ENCODE results near the gene SLC39A1.

The SLC39A1 gene

DNA sequence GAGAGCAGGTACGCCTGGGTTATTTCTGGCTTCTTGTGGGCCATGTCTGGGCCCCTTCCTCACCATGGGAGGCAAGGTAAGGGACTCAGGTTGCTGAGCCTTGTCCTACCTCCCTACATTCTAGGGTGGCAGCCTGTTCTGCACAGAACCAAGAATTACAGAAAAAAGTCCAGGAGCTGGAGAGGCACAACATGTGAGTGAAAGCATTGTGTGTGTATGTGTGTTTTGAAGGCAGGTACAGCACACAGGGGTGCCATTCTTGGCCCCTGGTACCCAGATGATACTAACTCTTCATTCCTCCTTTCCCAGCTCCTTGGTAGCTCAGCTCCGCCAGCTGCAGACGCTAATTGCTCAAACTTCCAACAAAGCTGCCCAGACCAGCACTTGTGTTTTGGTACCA is 9.7 kb upstream of the SLC39A1 start:
- H3K4me1 ChIP-seq (ENCODE audit: control insufficient read depth, insufficient read depth, low read length) = peaks cover 17% of the 10 kb centered on the region
- no peak overlapping the region for H3K9ac ChIP-seq (ENCODE audit: low read length)
- no peak overlapping the region for H3K4me3 ChIP-seq (ENCODE audit: low read length)
- peaks cover 24% of the 10 kb centered on the region for H3K36me3 ChIP-seq (ENCODE audit: control insufficient read depth, insufficient read depth, low read length, severe bottlenecking)
- no peaks in the 10 kb centered on the region for H3K9me3 ChIP-seq (ENCODE audit: control insufficient read depth, low read length)
- no peak for DNase-seq (ENCODE audit: low read depth)
- no peaks in the 10 kb centered on the region for H3K27me3 ChIP-seq (replicated peaks; ENCODE audit: control insufficient read depth, insufficient read depth, low read length)

DNA sequence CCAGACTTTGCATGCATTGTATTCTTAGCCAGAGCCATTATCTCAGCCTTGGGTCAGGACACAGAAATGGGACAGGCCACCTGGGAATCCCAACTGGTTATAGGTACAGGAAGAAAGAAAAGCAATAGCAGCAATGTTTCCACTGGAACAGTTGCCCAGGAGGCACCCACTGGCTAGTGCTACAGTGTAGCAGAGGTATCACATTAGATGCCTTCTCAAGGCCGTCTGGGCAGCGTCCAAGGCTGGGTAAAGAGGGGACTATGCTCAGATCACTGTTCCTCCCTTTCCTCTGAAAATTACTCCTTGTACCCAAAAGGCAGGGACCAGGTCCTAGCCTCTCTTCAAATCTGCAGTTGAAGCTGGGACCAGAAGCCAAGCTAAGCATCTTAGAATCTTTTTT is 7.0 kb upstream of the SLC39A1 start:
- Histone ChIP-seq H3K27me3 (replicated peaks; ENCODE audit: control insufficient read depth, insufficient read depth, low read length) (no peaks in the 10 kb centered on the region), H3K9me3 (ENCODE audit: control insufficient read depth, low read length) (no peaks in the 10 kb centered on the region), H3K36me3 (ENCODE audit: control insufficient read depth, insufficient read depth, low read length, severe bottlenecking) (peaks cover 17% of the 10 kb centered on the region), H3K9ac (ENCODE audit: low read length) (no peak overlapping the region), H3K4me1 (ENCODE audit: control insufficient read depth, insufficient read depth, low read length) (peaks cover 12% of the 10 kb centered on the region), H3K4me3 (ENCODE audit: low read length) (no peak overlapping the region)
- DNase-seq (ENCODE audit: low read depth) = no peak

DNA sequence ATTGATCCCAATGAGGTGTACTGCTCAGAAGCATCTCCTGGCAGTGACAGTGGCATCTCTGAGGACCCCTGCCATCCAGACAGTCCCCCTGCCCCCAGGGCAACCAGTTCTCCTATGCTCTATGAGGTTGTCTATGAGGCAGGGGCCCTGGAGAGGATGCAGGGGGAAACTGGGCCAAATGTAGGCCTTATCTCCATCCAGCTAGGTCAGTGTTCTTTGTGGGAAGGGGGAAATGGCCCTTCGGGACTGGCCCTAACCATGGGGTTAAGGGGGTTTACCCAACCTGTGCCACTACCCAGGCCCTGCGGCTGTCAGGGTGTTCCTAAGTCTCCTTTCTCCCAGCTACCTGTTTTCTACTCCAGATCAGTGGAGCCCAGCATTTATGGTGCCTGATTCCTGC is 5.6 kb upstream of the SLC39A1 start:
- Histone ChIP-seq H3K27me3 (replicated peaks; ENCODE audit: control insufficient read depth, insufficient read depth, low read length) (no peaks in the 10 kb centered on the region), H3K4me3 (ENCODE audit: low read length) (no peak overlapping the region), H3K4me1 (ENCODE audit: control insufficient read depth, insufficient read depth, low read length) (peaks cover 17% of the 10 kb centered on the region), H3K9me3 (ENCODE audit: control insufficient read depth, low read length) (no peaks in the 10 kb centered on the region), H3K36me3 (ENCODE audit: control insufficient read depth, insufficient read depth, low read length, severe bottlenecking) (peaks cover 5% of the 10 kb centered on the region), H3K9ac (ENCODE audit: low read length) (no peak overlapping the region)
- no peak for DNase-seq (ENCODE audit: low read depth)

DNA sequence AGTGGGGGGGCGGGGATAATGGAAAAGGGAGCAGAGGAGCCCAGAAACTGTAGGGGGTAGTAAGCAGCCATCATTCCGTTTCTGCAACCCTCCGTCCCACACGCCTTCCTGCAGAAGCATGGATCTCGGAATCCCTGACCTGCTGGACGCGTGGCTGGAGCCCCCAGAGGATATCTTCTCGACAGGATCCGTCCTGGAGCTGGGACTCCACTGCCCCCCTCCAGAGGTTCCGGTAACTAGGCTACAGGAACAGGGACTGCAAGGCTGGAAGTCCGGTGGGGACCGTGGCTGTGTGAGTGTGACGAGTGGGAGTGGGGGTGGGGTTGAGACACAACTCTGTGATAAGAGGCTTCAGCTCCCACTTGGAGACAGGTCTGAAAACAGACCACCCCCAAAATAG is 5.1 kb upstream of the SLC39A1 start:
- no peak for DNase-seq (ENCODE audit: low read depth)
- Histone ChIP-seq H3K9ac (ENCODE audit: low read length) (peak overlapping the region; percentile 86), H3K4me1 (ENCODE audit: control insufficient read depth, insufficient read depth, low read length) (peaks cover 20% of the 10 kb centered on the region), H3K4me3 (ENCODE audit: low read length) (peak overlapping the region; percentile 89), H3K36me3 (ENCODE audit: control insufficient read depth, insufficient read depth, low read length, severe bottlenecking) (no peaks in the 10 kb centered on the region), H3K9me3 (ENCODE audit: control insufficient read depth, low read length) (no peaks in the 10 kb centered on the region), H3K27me3 (replicated peaks; ENCODE audit: control insufficient read depth, insufficient read depth, low read length) (no peaks in the 10 kb centered on the region)

DNA sequence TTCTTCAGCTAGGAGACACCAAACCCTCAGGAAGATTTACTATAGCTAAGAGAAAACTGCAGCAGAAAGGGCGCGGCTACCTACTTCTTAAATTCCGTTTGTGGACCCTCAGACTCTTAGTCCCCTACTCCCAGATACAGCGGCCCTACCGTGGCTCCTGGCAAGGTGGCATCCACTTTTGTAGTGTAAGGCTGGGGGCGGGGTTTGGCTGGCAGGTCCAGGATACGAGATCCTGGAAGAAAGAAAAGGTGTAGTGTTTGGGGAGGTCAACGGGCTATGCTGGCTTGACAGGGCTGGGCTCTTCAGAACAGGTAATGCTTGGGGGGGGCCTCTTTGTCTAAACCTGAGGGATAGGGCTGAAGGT is 4.6 kb upstream of the SLC39A1 start:
- H3K36me3 ChIP-seq (ENCODE audit: control insufficient read depth, insufficient read depth, low read length, severe bottlenecking) = no peaks in the 10 kb centered on the region
- H3K27me3 ChIP-seq (replicated peaks; ENCODE audit: control insufficient read depth, insufficient read depth, low read length) = no peaks in the 10 kb centered on the region
- no peaks in the 10 kb centered on the region for H3K9me3 ChIP-seq (ENCODE audit: control insufficient read depth, low read length)
- H3K9ac ChIP-seq (ENCODE audit: low read length) = peak overlapping the region; percentile 86
- peaks cover 21% of the 10 kb centered on the region for H3K4me1 ChIP-seq (ENCODE audit: control insufficient read depth, insufficient read depth, low read length)
- H3K4me3 ChIP-seq (ENCODE audit: low read length) = peak overlapping the region; percentile 89
- DNase-seq (ENCODE audit: low read depth) = no peak

DNA sequence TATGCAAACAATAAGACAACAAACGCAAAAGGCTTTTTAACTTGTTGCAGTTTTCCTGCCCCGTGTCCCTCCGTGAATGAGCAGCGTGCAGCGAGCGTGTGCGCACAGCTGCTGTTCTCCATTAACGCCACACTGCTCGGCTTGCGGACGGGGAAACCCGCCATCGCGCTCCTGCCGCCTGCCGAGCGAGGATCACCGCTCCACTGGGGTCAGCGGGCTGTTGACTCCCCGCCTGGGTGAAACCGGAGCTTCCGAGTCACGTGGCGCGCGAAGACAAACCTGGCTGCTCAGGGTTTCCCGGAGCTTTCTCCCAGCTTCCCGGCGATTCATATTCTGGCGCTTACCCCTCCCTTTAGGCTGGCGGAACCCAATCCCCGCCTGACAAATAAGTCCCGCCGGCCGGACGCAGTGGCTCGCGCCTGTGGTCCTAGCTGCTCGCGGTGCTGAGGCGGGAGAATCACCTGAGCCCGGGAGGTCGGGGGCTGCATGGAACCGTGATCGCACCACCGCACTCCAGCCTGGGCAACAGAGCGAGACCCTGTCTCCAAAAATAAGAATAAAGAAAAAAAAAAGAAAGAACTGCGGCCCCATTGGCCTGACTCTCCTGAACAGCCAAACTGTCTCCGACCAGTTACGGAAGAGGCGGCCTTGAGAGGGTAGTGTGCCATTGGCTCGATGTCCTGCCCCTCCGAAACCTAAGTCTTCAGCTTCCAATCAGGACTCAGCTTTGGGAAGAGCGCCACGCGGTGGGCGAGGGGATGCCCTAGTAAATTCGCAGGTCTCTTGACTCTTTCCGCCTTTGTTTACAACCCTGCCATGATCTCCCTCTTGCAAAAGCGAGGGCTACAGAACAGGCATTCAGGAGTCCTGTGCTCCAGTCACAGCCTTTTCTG is 4.0 kb upstream of the SLC39A1 start, which contains the start of gene CREB3L4:
Gene CREB3L4, plus strand, starts transcription at position 796 of the 893 bp plus-strand sequence. CDS start 624 bp downstream, outside the sequence.
- no peaks in the 10 kb centered on the region for H3K27me3 ChIP-seq (replicated peaks; ENCODE audit: control insufficient read depth, insufficient read depth, low read length)
- H3K4me1 ChIP-seq (ENCODE audit: control insufficient read depth, insufficient read depth, low read length) = peaks cover 28% of the 10 kb centered on the region
- DNase-seq (ENCODE audit: low read depth) = peak; percentile 98
- peak within 1 kb of the TSS; percentile 89 for H3K4me3 ChIP-seq (ENCODE audit: low read length)
- H3K36me3 ChIP-seq (ENCODE audit: control insufficient read depth, insufficient read depth, low read length, severe bottlenecking) = no peaks in the 10 kb centered on the region
- H3K9me3 ChIP-seq (ENCODE audit: control insufficient read depth, low read length) = no peaks in the 10 kb centered on the region
- H3K9ac ChIP-seq (ENCODE audit: low read length) = peak within 1 kb of the TSS; percentile 86

DNA sequence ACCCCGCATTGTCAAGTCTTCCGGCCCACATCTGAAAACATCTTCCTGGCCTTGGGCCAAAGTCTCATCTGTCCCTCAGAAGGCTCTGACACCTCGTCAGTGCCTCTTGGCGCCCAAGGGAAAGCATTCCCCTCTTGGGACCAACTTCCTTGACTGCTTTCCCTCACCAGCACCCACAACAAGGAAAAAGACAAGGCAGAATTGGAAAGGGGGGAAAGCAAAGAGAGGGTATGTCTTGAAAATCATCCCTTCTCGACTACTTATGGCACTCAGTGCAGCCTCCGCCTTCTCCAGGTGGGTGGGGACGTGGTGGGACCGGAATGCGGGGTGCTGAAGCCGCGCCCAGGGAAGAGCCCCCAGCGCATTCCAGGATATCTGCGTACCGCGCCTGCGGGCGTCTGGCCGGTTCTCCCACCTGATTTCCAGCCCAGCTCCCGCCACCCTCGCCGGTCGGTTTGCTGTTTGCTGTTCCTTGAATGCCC is 554 bp upstream of the SLC39A1 start:
- peak overlapping the region; percentile 87 for H3K4me3 ChIP-seq (ENCODE audit: low read length)
- peaks cover 10% of the 10 kb centered on the region for H3K36me3 ChIP-seq (ENCODE audit: control insufficient read depth, insufficient read depth, low read length, severe bottlenecking)
- no peaks in the 10 kb centered on the region for H3K27me3 ChIP-seq (replicated peaks; ENCODE audit: control insufficient read depth, insufficient read depth, low read length)
- no peaks in the 10 kb centered on the region for H3K9me3 ChIP-seq (ENCODE audit: control insufficient read depth, low read length)
- H3K4me1 ChIP-seq (ENCODE audit: control insufficient read depth, insufficient read depth, low read length) = peaks cover 42% of the 10 kb centered on the region
- H3K9ac ChIP-seq (ENCODE audit: low read length) = peak overlapping the region; percentile 91
- DNase-seq (ENCODE audit: low read depth) = peak; percentile 64

DNA sequence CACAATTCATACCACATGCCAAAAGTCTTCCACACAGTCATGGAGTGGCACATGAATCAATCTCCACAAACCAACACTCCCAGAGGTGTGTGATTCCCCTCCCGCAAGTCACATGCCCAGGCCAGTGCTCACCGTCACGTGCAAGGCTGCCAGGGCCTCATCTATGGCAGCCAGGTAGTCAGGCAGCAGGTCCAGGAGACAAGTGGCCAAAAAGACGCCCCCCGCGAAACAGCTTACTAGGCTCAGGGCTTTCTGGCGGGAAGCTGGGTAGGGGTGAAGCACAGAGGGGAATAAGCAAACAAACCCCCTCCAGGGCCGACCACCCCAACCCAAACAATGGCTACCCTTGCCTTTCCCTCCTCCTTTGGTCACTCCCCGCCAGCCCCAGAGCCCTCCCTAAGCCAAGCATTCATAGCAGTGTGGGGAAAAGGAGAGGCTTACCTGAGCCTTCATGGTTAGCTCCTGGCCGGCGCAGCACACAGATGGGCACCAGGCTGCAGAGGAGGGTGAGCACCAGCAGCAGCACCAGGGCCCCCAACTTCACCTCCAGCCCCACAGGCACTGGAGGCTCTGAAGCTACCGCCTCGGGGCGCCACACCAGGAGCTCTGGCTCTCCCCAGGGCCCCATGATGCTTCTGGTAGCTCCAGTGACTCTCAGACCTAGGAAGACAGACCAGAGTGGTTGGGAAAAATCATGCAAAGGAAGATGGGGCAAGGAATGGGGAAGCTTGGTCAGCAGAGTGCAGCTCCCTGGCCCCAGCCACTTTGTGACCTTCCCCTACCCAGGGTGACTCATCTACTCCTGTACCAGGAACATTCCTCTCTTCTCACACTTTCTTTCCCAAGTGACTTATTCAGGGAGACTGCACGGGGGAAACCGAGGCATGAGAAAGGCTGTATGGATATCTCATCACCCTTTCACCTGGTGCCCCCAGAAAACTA is 978 bp downstream of the SLC39A1 start:
- H3K9ac ChIP-seq (ENCODE audit: low read length) = peak overlapping the region; percentile 91
- DNase-seq (ENCODE audit: low read depth) = peak; percentile 71
- peak overlapping the region; percentile 87 for H3K4me3 ChIP-seq (ENCODE audit: low read length)
- H3K9me3 ChIP-seq (ENCODE audit: control insufficient read depth, low read length) = no peaks in the 10 kb centered on the region
- no peaks in the 10 kb centered on the region for H3K27me3 ChIP-seq (replicated peaks; ENCODE audit: control insufficient read depth, insufficient read depth, low read length)
- peaks cover 10% of the 10 kb centered on the region for H3K36me3 ChIP-seq (ENCODE audit: control insufficient read depth, insufficient read depth, low read length, severe bottlenecking)
- peaks cover 36% of the 10 kb centered on the region for H3K4me1 ChIP-seq (ENCODE audit: control insufficient read depth, insufficient read depth, low read length)

DNA sequence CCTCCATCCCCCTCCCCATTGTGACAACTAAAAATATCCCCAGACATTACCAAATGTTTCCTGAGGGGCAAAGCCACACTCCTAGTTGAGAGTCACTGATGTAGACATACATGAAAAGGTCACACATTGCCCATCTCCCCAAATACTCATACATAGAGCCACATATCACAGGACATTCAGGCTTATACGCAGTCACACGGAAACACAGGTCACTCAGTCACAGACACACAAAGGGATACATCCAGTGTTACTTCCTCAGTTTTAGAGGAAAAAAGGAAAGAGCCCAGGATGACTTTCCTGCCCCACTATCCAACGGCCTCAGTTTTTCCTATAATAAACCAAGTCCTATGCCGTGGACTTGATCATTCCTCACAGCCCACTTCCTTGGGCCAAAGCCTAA is 1.9 kb downstream of the SLC39A1 start:
- no peak for DNase-seq (ENCODE audit: low read depth)
- Histone ChIP-seq H3K4me3 (ENCODE audit: low read length) (peak overlapping the region; percentile 87), H3K36me3 (ENCODE audit: control insufficient read depth, insufficient read depth, low read length, severe bottlenecking) (peaks cover 10% of the 10 kb centered on the region), H3K9me3 (ENCODE audit: control insufficient read depth, low read length) (no peaks in the 10 kb centered on the region), H3K9ac (ENCODE audit: low read length) (peak overlapping the region; percentile 91), H3K27me3 (replicated peaks; ENCODE audit: control insufficient read depth, insufficient read depth, low read length) (no peaks in the 10 kb centered on the region), H3K4me1 (ENCODE audit: control insufficient read depth, insufficient read depth, low read length) (peaks cover 43% of the 10 kb centered on the region)

DNA sequence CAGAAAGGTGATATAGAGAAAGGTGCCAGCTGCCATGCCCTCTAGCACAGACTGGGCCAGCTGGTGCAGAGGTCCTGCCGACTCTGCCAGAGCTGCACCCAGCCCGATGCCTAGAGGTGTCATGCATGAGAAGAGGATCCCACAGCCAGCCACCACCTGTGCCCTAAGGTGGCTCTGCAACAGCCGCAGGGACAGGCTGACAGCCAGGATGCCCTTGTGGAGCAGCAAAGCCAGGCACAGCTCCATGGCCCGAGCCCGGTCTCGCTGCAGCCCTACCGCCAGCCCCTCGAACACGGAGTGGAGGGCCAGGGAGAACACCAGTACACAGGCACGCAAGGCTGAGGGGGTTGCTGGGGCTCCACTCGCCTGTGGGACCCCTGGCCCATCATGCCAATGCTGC is 3.1 kb downstream of the SLC39A1 start:
- Histone ChIP-seq H3K27me3 (replicated peaks; ENCODE audit: control insufficient read depth, insufficient read depth, low read length) (no peaks in the 10 kb centered on the region), H3K36me3 (ENCODE audit: control insufficient read depth, insufficient read depth, low read length, severe bottlenecking) (peaks cover 10% of the 10 kb centered on the region), H3K4me3 (ENCODE audit: low read length) (no peak overlapping the region), H3K4me1 (ENCODE audit: control insufficient read depth, insufficient read depth, low read length) (peaks cover 52% of the 10 kb centered on the region), H3K9ac (ENCODE audit: low read length) (no peak overlapping the region), H3K9me3 (ENCODE audit: control insufficient read depth, low read length) (no peaks in the 10 kb centered on the region)
- no peak for DNase-seq (ENCODE audit: low read depth)

DNA sequence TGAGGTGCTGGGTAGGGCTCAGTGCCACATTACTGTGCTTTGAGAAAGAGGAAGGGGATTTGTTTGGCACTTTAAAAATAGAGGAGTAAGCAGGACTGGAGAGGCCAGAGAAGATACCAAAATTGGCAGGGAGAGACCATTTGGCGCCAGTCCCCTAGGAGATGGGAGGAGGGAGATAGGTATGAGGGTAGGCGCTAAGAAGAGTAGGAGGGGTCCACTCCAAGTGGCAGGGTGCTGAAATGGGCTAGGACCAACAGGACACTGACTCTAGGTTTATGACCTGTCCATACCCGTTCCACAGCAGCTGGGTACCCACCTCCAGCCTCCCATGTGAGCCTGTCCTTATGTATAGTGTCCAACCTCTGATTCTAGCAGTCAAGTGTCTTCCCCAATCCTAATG is 3.9 kb downstream of the SLC39A1 start:
- peaks cover 52% of the 10 kb centered on the region for H3K4me1 ChIP-seq (ENCODE audit: control insufficient read depth, insufficient read depth, low read length)
- H3K9ac ChIP-seq (ENCODE audit: low read length) = peak overlapping the region; percentile 97
- H3K27me3 ChIP-seq (replicated peaks; ENCODE audit: control insufficient read depth, insufficient read depth, low read length) = no peaks in the 10 kb centered on the region
- H3K36me3 ChIP-seq (ENCODE audit: control insufficient read depth, insufficient read depth, low read length, severe bottlenecking) = peaks cover 10% of the 10 kb centered on the region
- no peaks in the 10 kb centered on the region for H3K9me3 ChIP-seq (ENCODE audit: control insufficient read depth, low read length)
- no peak for DNase-seq (ENCODE audit: low read depth)
- H3K4me3 ChIP-seq (ENCODE audit: low read length) = no peak overlapping the region

Data from adipocyte (in vitro differentiated cells).